EL (cell line): ENCODE results near the gene RGS16.

ENCODE experiments used
- DNase-seq: peaks from one replicate; pipeline ENCODE4 v3.0.0-alpha.2; 2016

The RGS16 gene

GRCh38 chr1:182570611-182570970 lies 33.6 kb downstream of the RGS16 start:
- DNase-seq: no peak

GRCh38 chr1:182569939-182570610 lies 34.1 kb downstream of the RGS16 start:
- DNase-seq: no peak

GRCh38 chr1:182568647-182569284 lies 35.4 kb downstream of the RGS16 start:
- no peak for DNase-seq

- no peak for DNase-seq
These were observed 36.6 kb downstream of the RGS16 start for GRCh38 chr1:182567629-182568028.

- no peak for DNase-seq
These were observed 38.7 kb downstream of the RGS16 start for GRCh38 chr1:182565537-182565936.

GRCh38 chr1:182564406-182565004 lies 39.7 kb downstream of the RGS16 start:
- no peak for DNase-seq

- peak; percentile 18 for DNase-seq
These were observed 41.1 kb downstream of the RGS16 start for GRCh38 chr1:182563095-182563494.

- DNase-seq: no peak
These were observed 42.7 kb downstream of the RGS16 start for GRCh38 chr1:182561456-182561855.

GRCh38 chr1:182560392-182560984 lies 43.7 kb downstream of the RGS16 start:
- no peak for DNase-seq

GRCh38 chr1:182556279-182556678 lies 47.9 kb downstream of the RGS16 start:
- DNase-seq: no peak

GRCh38 chr1:182555493-182555892 lies 48.7 kb downstream of the RGS16 start:
- DNase-seq: no peak

GRCh38 chr1:182552527-182552926 lies 51.7 kb downstream of the RGS16 start:
- peak; percentile 14 for DNase-seq

- DNase-seq: no peak
These were observed 54.4 kb downstream of the RGS16 start for GRCh38 chr1:182549811-182550210.

- no peak for DNase-seq
These were observed 54.8 kb downstream of the RGS16 start for GRCh38 chr1:182549346-182549745.
